HUES6 (cell line): ENCODE measurements around the gene CADPS2.

Experiments
- H3K27ac ChIP-seq: 2 replicates; pipeline ENCODE4 v1.7.0; 2013; ENCODE audit warnings: low read depth, mild to moderate bottlenecking, low read length, inconsistent platforms
- H3K27me3 ChIP-seq: 2 replicates; pipeline ENCODE4 v1.6.1; 2013; ENCODE audit warnings: low read length; ENCODE audit not compliant: control insufficient read depth, insufficient read depth
- H3K36me3 ChIP-seq: 2 replicates; pipeline ENCODE4 v1.6.1; 2013; ENCODE audit warnings: low read length; ENCODE audit not compliant: control insufficient read depth, insufficient read depth
- H3K4me1 ChIP-seq: 2 replicates; pipeline ENCODE4 v1.6.1; 2013; ENCODE audit warnings: low read length; ENCODE audit not compliant: control insufficient read depth, insufficient read depth
- H3K4me3 ChIP-seq: 2 replicates; pipeline ENCODE4 v1.5.1; 2013; ENCODE audit warnings: low read depth, low read length
- H3K9ac ChIP-seq: one replicate; pipeline ENCODE4 v1.6.1; 2013; ENCODE audit warnings: mild to moderate bottlenecking, low read length
- H3K9me3 ChIP-seq: 2 replicates; pipeline ENCODE4 v1.6.1; 2013; ENCODE audit warnings: low read depth, low read length; ENCODE audit not compliant: control insufficient read depth, insufficient read depth

The CADPS2 gene

DNA sequence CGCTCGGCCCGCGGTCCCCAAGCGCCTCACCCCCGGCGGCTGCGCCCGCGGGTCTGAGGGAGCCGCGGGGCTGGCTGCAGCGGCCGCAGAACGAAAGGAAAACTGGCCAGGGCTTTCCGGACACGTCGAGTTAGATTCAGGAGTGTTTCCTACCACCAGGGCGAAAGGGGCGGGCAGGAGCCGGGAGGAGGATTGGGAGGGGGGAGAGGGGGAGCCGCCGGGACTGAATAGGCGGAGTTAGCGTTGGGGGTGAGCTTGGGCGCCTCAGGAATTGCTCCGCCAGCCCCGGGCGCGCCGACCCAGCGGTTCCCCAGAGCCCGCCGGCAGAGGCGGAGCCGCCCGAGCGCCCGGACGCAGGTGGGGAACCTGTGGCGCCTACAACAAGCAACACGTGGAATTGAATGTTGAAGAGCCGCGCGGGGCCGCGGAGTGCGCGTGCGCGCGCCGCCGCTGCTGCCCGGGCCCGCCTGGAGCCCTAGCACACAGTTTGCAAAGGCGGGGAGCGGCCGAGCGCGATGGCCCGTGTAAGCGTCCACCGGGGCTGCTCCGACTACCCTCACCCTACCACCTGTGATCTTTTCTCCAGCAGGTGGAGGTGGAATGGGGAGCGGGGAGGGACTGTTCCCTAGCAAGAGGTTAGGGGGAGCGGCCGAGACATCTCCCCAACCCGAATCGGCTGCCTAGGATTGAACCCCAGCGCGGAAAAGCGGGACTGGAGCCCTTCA, at the start of gene CADPS2:
CADPS2 (minus strand) TSS at position 104 of the 725 bp plus-strand sequence. CDS start 123 bp downstream, outside the sequence.
- Histone ChIP-seq H3K4me1 (no peaks in the 10 kb centered on the region; the same call in 1 of the 2 replicates), H3K9ac (peak within 1 kb of the TSS; percentile 46), H3K27me3 (peaks cover 55% of the 10 kb centered on the region), H3K9me3 (no peaks in the 10 kb centered on the region), H3K27ac (no peak within 1 kb of the TSS), H3K4me3 (peak within 1 kb of the TSS; percentile 88), H3K36me3 (no peaks in the 10 kb centered on the region)

DNA sequence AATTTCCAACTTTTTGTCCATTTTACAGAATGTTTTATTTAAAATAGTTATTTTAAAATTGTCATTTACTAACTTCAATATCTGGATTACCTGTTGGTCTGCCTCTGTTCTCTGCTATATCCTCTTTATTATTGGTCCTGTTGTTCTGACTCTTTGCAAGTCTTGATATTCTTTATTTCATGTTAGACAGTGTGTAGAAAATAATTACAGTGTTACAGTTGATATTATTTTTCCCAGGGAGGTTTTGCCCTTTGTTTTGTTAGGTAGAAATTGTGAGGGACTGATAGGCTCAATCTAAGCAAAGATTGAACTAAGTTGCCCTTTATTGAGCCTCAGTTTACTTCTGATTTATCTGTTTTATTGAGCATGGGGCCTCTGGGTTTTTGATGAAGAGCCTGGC, 49.4 kb upstream of the CADPS2 start:
- no peaks in the 10 kb centered on the region for H3K36me3 ChIP-seq
- no peak overlapping the region for H3K9ac ChIP-seq
- no peaks in the 10 kb centered on the region for H3K9me3 ChIP-seq
- H3K4me3 ChIP-seq, result no peak overlapping the region
- H3K27me3 ChIP-seq, result no peaks in the 10 kb centered on the region
- no peaks in the 10 kb centered on the region for H3K4me1 ChIP-seq
- no peak overlapping the region for H3K27ac ChIP-seq

DNA sequence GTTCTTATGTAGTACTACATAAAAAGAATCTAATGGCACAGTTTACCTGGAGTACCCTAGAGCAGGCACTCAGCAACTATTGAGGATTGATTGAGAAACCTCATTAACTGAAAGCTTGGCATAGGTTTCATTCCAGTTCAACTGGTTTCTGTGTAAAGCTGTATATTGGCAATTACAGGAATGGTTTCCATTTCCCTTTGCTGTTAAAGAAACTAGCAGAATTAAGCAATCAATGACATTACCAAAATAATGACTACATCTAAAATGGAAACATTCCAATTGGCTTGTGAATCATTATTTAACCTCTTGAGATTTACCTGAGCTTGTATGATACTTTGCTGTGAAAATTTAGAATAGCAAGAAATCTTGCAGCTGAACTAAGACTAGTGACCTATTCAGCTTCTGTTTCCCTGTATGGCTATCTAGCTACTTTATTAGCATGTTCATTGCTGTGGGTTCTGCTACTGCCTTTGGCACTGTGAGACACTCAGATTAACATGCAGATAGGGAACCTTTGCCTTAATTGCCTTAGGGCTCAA, 33.5 kb upstream of the CADPS2 start:
- Histone ChIP-seq H3K4me1 (peaks cover 16% of the 10 kb centered on the region), H3K36me3 (no peaks in the 10 kb centered on the region), H3K9ac (no peak overlapping the region), H3K4me3 (no peak overlapping the region), H3K27ac (no peak overlapping the region), H3K27me3 (no peaks in the 10 kb centered on the region), H3K9me3 (no peaks in the 10 kb centered on the region)

DNA sequence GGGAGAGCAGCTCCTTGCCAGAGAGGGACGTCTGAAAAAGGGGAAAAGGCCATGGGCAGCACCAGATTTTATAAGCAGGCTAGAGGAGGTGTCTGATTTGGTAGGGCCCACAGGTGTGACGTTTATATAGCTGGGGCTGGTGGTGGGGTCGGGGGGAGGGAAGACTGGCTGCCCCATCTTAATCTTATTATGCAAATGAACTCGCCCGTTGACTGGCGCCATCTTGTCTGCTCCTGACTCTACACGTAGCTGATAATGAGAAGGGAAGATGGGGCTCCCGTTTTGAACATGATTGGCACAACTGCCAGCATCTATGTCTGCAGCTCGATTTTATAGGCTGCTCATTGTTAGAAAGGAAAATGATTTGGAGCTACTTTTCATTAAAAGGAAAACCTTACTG, 28.6 kb upstream of the CADPS2 start:
- H3K4me1 ChIP-seq, result peaks cover 13% of the 10 kb centered on the region
- H3K9ac ChIP-seq, result no peak overlapping the region
- H3K4me3 ChIP-seq, result no peak overlapping the region
- H3K36me3 ChIP-seq, result no peaks in the 10 kb centered on the region
- H3K27me3 ChIP-seq, result no peaks in the 10 kb centered on the region
- peaks cover 1% of the 10 kb centered on the region; the same call in 1 of the 2 replicates for H3K9me3 ChIP-seq
- H3K27ac ChIP-seq, result no peak overlapping the region

DNA sequence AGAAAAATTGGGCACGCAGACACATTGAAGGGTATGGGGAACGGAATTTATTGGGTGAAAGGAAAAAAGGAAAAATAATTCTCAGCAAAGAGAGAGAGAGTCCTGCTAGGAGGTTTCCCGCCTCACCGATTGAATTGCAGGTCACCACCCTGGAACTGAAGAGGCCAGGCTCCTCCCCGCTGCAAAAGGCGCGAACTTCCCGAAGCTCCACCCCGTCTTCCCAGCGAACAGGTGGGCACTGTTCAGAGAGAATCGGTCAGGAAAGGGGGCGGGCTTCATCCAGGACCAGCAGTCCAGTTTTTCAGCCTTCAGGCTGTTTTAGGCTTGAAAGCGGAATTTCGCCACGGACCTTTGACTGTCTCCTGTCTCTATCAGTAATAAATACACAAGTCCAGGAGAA, 27.3 kb upstream of the CADPS2 start:
- Histone ChIP-seq H3K4me3 (no peak overlapping the region), H3K27me3 (no peaks in the 10 kb centered on the region)

DNA sequence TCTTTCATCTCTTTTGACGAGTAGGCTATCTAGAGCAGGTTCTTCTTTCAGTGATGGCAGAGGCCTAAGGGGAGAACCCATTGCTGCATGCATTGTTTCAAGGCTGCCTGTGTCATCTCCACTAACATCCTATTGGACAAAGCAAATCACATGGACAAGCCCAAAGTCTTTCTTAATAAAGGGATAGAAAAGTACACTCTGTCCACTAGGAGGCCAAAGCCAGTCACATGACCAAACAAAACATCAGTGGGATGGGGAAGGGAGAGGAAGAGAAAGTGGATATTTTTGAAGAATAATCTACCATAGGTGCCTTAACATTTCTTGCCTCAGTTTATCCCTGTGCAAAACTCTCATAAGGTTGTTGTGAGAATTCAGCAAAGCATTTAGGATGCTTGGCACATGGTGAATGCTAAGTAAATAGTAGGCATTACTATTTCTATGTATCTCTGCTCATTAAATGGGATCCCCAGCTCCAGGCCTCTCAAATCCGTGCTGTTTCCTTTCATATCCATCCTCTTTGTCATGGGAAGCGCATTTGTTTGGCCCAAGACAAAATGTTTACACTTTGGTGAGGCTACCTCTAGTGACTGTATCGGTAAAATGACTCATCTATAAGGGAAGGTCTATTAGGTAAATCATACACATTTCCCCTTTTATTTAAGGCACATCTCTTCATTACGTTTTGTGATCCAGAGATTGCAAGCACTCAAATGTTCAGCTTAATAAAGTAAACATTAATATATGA, 16.7 kb upstream of the CADPS2 start:
- Histone ChIP-seq H3K4me1 (peaks cover 10% of the 10 kb centered on the region), H3K4me3 (no peak overlapping the region), H3K27me3 (no peaks in the 10 kb centered on the region), H3K27ac (no peak overlapping the region), H3K36me3 (no peaks in the 10 kb centered on the region), H3K9me3 (no peaks in the 10 kb centered on the region), H3K9ac (no peak overlapping the region)

More for the DNA sequence above, 27.3 kb upstream of the CADPS2 start:
- peaks cover 4% of the 10 kb centered on the region; the same call in 1 of the 2 replicates for H3K9me3 ChIP-seq
- no peak overlapping the region for H3K27ac ChIP-seq
- H3K9ac ChIP-seq, result no peak overlapping the region
- H3K36me3 ChIP-seq, result no peaks in the 10 kb centered on the region
- H3K4me1 ChIP-seq, result peaks cover 5% of the 10 kb centered on the region; the same call in 1 of the 2 replicates

DNA sequence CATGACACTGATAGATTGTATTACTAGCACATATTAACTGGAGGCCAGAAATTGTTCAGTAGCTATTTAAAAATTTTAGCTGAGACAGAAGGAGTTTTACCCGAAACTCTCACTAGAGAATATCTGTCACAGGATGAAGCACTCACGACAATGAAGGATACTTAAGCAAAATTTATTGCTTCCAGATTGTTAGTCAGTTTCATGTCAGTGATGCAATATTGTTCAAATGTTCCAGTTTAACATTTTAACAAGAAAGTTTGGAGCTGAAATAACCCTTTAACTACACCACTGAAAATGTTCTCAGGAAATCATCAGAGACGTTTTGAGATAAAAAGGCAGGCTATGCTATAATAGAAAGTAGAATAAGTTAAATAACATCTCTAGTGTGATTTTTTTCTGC, 15.0 kb upstream of the CADPS2 start:
- no peaks in the 10 kb centered on the region for H3K36me3 ChIP-seq
- no peak overlapping the region for H3K4me3 ChIP-seq

DNA sequence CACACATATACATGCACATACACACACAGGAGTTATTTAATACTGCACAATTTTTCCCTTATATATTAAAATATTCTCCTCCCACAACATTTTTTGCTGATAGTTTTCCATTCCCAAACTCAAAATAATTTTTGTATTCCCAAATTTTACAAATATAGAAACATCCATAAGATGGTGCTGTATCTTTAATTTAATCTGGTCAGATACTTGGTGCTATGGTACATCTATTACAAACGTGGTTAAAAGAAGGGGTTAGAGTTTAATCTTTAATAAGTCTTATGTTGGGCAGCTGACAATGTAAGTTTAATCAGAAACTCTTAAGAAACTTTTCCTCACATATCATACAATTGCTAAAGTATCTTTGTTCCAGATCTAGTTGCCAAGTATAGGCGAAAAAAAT, 10.2 kb upstream of the CADPS2 start:
- Histone ChIP-seq H3K36me3 (no peaks in the 10 kb centered on the region), H3K4me1 (no peaks in the 10 kb centered on the region), H3K9ac (no peak overlapping the region), H3K4me3 (no peak overlapping the region), H3K9me3 (no peaks in the 10 kb centered on the region), H3K27ac (no peak overlapping the region), H3K27me3 (no peaks in the 10 kb centered on the region)

More for the DNA sequence above, 15.0 kb upstream of the CADPS2 start:
- Histone ChIP-seq H3K4me1 (no peaks in the 10 kb centered on the region), H3K27ac (no peak overlapping the region), H3K27me3 (no peaks in the 10 kb centered on the region), H3K9ac (no peak overlapping the region), H3K9me3 (no peaks in the 10 kb centered on the region)

DNA sequence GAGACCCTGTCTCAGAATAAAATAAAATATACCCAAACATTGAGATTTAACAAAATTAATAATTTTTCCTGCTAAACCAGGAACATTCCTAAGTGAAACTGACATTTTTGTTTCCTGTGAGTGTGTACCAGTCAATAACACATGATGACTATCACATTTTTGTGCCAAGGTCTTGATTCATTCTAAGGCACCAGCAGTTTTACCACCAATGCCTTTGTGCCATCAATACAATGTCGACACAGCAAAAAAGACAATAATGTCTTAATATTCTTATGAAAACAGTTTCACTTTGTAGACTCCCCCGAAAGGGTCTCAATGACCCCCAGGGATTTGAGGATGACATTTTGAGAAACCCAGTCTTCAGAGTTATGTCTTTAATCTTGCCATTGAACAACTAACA, 7.2 kb upstream of the CADPS2 start:
- Histone ChIP-seq H3K27ac (no peak overlapping the region), H3K4me1 (no peaks in the 10 kb centered on the region), H3K27me3 (peaks cover 10% of the 10 kb centered on the region; the same call in 1 of the 2 replicates), H3K36me3 (no peaks in the 10 kb centered on the region), H3K9ac (no peak overlapping the region), H3K9me3 (no peaks in the 10 kb centered on the region), H3K4me3 (no peak overlapping the region)

DNA sequence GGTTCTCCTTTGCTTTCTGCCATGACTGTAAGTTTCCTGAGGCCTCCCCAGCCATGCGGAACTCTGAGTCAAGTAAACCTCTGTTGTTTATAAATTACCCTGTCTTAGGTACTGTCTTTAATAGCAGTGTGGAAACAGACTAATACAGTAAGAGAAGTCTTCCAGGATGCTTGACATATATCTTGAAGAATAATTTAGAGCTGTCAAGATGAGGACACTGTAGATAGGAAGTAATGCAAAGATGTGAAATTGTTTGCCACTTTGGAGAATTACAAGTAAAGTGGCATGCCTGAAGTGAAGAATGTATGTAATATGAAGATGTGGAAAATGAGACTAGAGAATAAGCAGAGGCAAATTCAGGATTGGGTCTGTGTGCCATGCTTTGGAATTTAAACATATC, 2.9 kb upstream of the CADPS2 start:
- Histone ChIP-seq H3K9me3 (no peaks in the 10 kb centered on the region), H3K9ac (no peak overlapping the region), H3K27ac (no peak overlapping the region), H3K4me3 (no peak overlapping the region), H3K4me1 (no peaks in the 10 kb centered on the region), H3K27me3 (peaks cover 53% of the 10 kb centered on the region), H3K36me3 (no peaks in the 10 kb centered on the region)

DNA sequence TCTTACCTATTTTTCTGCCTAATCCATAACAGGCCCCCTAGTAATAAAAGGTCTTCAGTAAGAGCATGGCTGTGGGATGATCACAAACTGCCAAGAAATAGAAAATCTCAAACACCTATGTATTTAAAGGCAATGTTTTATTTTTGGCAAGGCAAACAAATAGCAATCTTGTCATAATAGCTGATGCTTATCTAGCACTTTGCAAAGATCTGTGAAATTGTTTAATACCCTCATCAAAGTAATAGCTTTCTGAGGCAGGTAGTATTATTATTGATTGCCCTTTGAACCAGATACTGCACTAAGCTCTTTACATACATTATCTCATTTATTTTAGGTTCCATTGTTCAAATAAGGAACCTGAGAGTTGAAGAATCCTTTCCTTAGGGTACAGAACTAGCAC, 1.6 kb upstream of the CADPS2 start:
- H3K27ac ChIP-seq, result no peak overlapping the region
- H3K36me3 ChIP-seq, result no peaks in the 10 kb centered on the region
- no peaks in the 10 kb centered on the region; the same call in 1 of the 2 replicates for H3K4me1 ChIP-seq
- H3K9me3 ChIP-seq, result no peaks in the 10 kb centered on the region
- H3K4me3 ChIP-seq, result no peak overlapping the region
- peaks cover 55% of the 10 kb centered on the region for H3K27me3 ChIP-seq
- H3K9ac ChIP-seq, result no peak overlapping the region
